Stimulated activated naive CD8-positive, alpha-beta T cell treated with anti-CD3 and anti-CD28 coated beads, Interleukin-15, Interleukin-2, amounts not matched to agents 100 ng/mL and 50 ng/mL, for 24 hours (primary cell): ENCODE measurements around the gene GNAQ.

Source experiments
- H3K27ac Mint-ChIP-seq: one replicate; pipeline ENCODE4 v1.8.0; 2021; ENCODE audit warnings: mild to moderate bottlenecking, mixed read lengths
- H3K27me3 Mint-ChIP-seq: one replicate; pipeline ENCODE4 v1.8.0; 2021; ENCODE audit warnings: mixed read lengths
- H3K36me3 Mint-ChIP-seq: one replicate; pipeline ENCODE4 v1.8.0; 2021; ENCODE audit warnings: low read depth, mixed read lengths
- H3K4me1 Mint-ChIP-seq: one replicate; pipeline ENCODE4 v1.8.0; 2021; ENCODE audit warnings: low read depth, mixed read lengths
- H3K4me3 Mint-ChIP-seq: one replicate; pipeline ENCODE4 v1.8.0; 2021; ENCODE audit warnings: mild to moderate bottlenecking, mixed read lengths
- H3K9me3 Mint-ChIP-seq: one replicate; pipeline ENCODE4 v1.8.0; 2021; ENCODE audit warnings: mixed read lengths

Gene GNAQ

DNA sequence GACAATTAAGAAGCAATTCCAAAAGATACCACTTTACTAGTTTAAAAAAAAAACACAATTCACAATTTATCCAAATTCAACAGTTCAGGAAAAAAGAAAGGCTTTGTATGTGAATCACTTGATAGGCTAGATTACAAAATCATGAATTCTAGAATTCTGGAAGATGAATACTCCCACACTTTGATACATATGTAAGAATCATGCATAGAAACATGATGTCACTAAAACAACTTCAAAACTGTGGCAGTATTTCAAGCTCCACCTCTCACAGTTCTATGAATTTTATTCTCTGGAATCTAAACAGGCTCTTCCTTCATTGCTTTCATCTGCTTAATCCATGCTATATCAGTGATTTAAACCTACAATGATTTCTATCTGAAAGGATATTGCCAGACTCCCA, 51.0 kb downstream of the GNAQ start:
- Mint-ChIP-seq H3K4me3 (no peak overlapping the region), H3K27ac (no peak overlapping the region), H3K36me3 (no peaks in the 10 kb centered on the region), H3K9me3 (no peaks in the 10 kb centered on the region), H3K4me1 (peaks cover 74% of the 10 kb centered on the region), H3K27me3 (no peaks in the 10 kb centered on the region)

- no peaks in the 10 kb centered on the region for H3K9me3 Mint-ChIP-seq
- peak overlapping the region; percentile 43 for H3K4me3 Mint-ChIP-seq
- no peaks in the 10 kb centered on the region for H3K36me3 Mint-ChIP-seq
- H3K4me1 Mint-ChIP-seq = peaks cover 69% of the 10 kb centered on the region
- peak overlapping the region; percentile 90 for H3K27ac Mint-ChIP-seq
- no peaks in the 10 kb centered on the region for H3K27me3 Mint-ChIP-seq
Measured at GRCh38 chr9:77978086-77978781, 53.4 kb downstream of the GNAQ start.

DNA sequence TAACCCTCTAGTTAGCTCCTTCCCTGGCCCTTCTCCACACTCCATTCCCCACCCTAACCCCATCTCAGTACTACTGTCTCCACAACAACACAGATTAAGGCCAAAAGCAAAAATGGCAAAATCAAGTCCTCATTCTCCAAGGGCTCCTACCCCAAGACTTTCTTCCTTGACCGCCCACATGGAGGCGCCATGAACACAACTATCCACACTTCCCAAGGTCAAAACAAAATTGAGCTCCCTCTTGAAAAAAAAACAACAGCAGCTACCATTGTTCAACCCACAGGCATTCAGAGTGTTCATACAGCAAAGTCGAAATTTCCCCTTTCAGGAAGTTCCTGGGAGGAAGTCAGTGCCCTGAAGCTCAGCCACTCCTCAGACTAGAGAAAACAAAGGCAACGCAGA, 54.4 kb downstream of the GNAQ start:
- peak overlapping the region; percentile 90 for H3K27ac Mint-ChIP-seq
- H3K4me3 Mint-ChIP-seq = no peak overlapping the region
- H3K36me3 Mint-ChIP-seq = no peaks in the 10 kb centered on the region
- H3K9me3 Mint-ChIP-seq = no peaks in the 10 kb centered on the region
- no peaks in the 10 kb centered on the region for H3K27me3 Mint-ChIP-seq
- H3K4me1 Mint-ChIP-seq = peaks cover 60% of the 10 kb centered on the region

GRCh38 chr9:77975806-77976205, 55.8 kb downstream of the GNAQ start:
- Mint-ChIP-seq H3K4me3 (no peak overlapping the region), H3K4me1 (peaks cover 46% of the 10 kb centered on the region), H3K27ac (no peak overlapping the region), H3K9me3 (no peaks in the 10 kb centered on the region), H3K27me3 (no peaks in the 10 kb centered on the region), H3K36me3 (peaks cover 11% of the 10 kb centered on the region)

- Mint-ChIP-seq H3K4me1 (peaks cover 38% of the 10 kb centered on the region), H3K36me3 (peaks cover 12% of the 10 kb centered on the region), H3K27ac (no peak overlapping the region), H3K4me3 (no peak overlapping the region), H3K9me3 (no peaks in the 10 kb centered on the region), H3K27me3 (no peaks in the 10 kb centered on the region)
Measured at GRCh38 chr9:77975036-77975435, 56.6 kb downstream of the GNAQ start.

GRCh38 chr9:77974434-77974833, 57.2 kb downstream of the GNAQ start:
- peaks cover 32% of the 10 kb centered on the region for H3K4me1 Mint-ChIP-seq
- no peak overlapping the region for H3K27ac Mint-ChIP-seq
- H3K27me3 Mint-ChIP-seq = no peaks in the 10 kb centered on the region
- H3K9me3 Mint-ChIP-seq = no peaks in the 10 kb centered on the region
- peaks cover 12% of the 10 kb centered on the region for H3K36me3 Mint-ChIP-seq
- no peak overlapping the region for H3K4me3 Mint-ChIP-seq

DNA sequence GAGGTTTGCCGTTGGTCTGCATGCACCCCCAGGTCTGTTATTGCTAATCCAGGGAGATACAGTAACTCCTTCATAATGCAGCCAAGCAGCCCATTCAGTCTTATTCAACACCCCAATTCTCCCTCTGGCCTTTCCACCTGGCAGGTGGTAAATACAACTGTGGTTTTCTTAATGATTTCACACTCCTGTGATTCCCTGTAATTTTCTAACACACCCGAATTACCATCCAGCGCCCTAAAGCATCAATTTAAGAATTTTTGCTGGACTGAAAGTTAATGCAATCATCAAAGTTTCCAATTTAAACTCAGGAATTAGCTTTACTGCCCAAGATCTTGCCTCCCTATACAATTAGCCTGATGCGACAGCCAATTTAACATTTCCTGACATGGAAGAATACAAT, 62.5 kb downstream of the GNAQ start:
- Mint-ChIP-seq H3K27ac (no peak overlapping the region), H3K27me3 (no peaks in the 10 kb centered on the region), H3K36me3 (peaks cover 14% of the 10 kb centered on the region), H3K4me3 (no peak overlapping the region), H3K4me1 (peaks cover 37% of the 10 kb centered on the region), H3K9me3 (no peaks in the 10 kb centered on the region)

DNA sequence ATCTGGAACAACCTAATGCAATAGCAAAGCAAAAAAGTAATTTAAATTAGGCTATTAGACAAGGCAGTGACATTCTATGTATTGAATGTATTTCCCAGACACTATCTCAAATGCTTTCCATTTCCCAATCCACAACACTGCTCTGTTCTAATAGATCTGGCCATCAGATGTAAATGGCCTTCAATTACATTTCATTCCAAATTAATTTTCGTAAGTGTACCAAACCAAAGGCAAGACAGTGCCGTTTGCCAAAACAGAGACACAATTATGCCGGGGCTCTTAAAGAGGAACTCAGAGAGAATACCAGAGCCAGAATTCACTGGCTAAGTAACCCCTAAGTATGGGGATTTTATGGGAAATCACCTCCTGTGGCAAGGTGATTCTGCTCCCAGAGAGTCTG, 63.1 kb downstream of the GNAQ start:
- H3K27ac Mint-ChIP-seq = no peak overlapping the region
- no peak overlapping the region for H3K4me3 Mint-ChIP-seq
- no peaks in the 10 kb centered on the region for H3K9me3 Mint-ChIP-seq
- peaks cover 14% of the 10 kb centered on the region for H3K36me3 Mint-ChIP-seq
- no peaks in the 10 kb centered on the region for H3K27me3 Mint-ChIP-seq
- peaks cover 38% of the 10 kb centered on the region for H3K4me1 Mint-ChIP-seq

DNA sequence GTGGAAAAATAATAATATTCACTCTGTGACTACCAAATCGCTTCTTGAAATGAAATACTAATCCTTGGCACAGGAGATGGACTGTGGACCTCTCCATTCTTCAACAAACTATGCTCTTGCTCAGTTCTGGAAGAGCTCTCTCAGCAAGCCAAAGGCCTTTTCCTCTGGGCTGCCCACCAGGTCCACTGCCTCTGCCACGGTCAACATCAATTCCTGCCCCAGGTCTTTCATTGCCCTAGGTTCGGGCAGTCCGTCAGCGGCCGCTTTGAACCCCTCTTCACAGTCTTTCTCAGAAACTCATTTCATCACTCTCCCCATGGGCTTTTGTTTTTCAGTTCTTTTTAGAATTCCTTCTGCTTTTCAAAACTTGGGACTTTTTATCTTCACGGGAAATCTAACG, 64.9 kb downstream of the GNAQ start:
- peaks cover 49% of the 10 kb centered on the region for H3K4me1 Mint-ChIP-seq
- H3K27me3 Mint-ChIP-seq = no peaks in the 10 kb centered on the region
- H3K36me3 Mint-ChIP-seq = peaks cover 12% of the 10 kb centered on the region
- no peak overlapping the region for H3K27ac Mint-ChIP-seq
- no peaks in the 10 kb centered on the region for H3K9me3 Mint-ChIP-seq
- no peak overlapping the region for H3K4me3 Mint-ChIP-seq

DNA sequence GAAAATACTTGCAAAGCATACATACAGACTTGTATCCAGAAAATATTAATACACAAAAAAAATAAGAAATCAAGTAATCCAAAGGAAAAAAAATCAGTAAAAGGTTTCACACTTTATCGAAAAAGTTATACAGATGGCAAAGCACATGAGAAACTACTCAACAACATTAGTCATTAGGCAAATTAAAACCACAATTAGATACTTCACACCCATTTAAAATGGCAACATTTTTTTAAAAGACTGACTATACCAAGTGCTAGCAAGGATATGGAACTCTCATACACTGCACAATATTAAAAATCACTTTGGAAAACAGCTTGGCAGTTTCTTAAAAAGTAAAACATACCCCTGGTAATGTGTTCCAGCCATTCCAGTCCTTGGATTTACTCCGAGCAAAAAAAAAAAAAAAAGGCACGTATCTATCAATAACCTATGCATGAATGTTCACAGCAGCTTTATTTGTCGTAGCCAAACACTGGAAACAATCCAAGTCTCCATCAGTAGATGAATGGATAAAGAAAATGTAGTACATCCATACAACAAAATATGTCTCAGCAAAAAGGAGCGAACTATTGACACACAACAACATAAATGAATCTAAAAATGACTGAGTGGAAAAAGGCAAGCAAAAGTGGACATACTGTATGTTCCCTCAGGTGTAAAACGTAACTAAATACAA, 66.0 kb downstream of the GNAQ start:
- peaks cover 3% of the 10 kb centered on the region for H3K36me3 Mint-ChIP-seq
- no peak overlapping the region for H3K4me3 Mint-ChIP-seq
- H3K4me1 Mint-ChIP-seq = peaks cover 54% of the 10 kb centered on the region

GRCh38 chr9:77964258-77964657, 67.4 kb downstream of the GNAQ start:
- peaks cover 7% of the 10 kb centered on the region for H3K36me3 Mint-ChIP-seq
- H3K9me3 Mint-ChIP-seq = no peaks in the 10 kb centered on the region
- no peak overlapping the region for H3K27ac Mint-ChIP-seq
- H3K4me3 Mint-ChIP-seq = no peak overlapping the region
- peaks cover 53% of the 10 kb centered on the region for H3K4me1 Mint-ChIP-seq
- no peaks in the 10 kb centered on the region for H3K27me3 Mint-ChIP-seq

More for the DNA sequence above, 66.0 kb downstream of the GNAQ start:
- Mint-ChIP-seq H3K9me3 (no peaks in the 10 kb centered on the region), H3K27me3 (no peaks in the 10 kb centered on the region), H3K27ac (no peak overlapping the region)

GRCh38 chr9:77961541-77961940, 70.1 kb downstream of the GNAQ start:
- H3K4me1 Mint-ChIP-seq = peaks cover 61% of the 10 kb centered on the region
- peaks cover 4% of the 10 kb centered on the region for H3K36me3 Mint-ChIP-seq
- H3K4me3 Mint-ChIP-seq = no peak overlapping the region
- H3K27me3 Mint-ChIP-seq = no peaks in the 10 kb centered on the region
- no peaks in the 10 kb centered on the region for H3K9me3 Mint-ChIP-seq
- no peak overlapping the region for H3K27ac Mint-ChIP-seq

- Mint-ChIP-seq H3K4me1 (peaks cover 55% of the 10 kb centered on the region), H3K27me3 (no peaks in the 10 kb centered on the region), H3K9me3 (no peaks in the 10 kb centered on the region), H3K4me3 (no peak overlapping the region), H3K27ac (no peak overlapping the region), H3K36me3 (peaks cover 4% of the 10 kb centered on the region)
Measured at GRCh38 chr9:77960356-77961153, 71.1 kb downstream of the GNAQ start.

DNA sequence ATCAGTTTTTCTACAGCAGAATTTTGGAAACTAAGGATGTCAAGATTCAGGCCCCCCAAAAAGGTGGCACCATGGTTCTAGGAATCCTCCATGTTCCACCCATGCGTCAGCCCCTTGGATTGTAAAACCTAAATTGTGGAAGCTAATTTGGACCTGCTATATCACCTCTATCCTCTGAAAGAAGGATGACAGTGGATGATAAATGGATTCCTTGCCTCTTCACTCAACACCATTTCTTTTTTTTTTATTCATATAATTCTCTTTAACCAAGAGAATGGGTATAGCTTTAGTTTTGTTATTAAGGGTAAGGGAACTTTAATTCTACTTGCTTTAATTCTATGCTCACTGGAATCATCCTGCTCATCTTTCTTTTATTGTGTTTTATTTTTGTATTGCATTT, 71.8 kb downstream of the GNAQ start:
- Mint-ChIP-seq H3K4me1 (peaks cover 51% of the 10 kb centered on the region), H3K36me3 (peaks cover 4% of the 10 kb centered on the region)

GRCh38 chr9:77957652-77958051, 74.0 kb downstream of the GNAQ start:
- Mint-ChIP-seq H3K27ac (no peak overlapping the region), H3K36me3 (peaks cover 4% of the 10 kb centered on the region), H3K27me3 (no peaks in the 10 kb centered on the region), H3K4me3 (no peak overlapping the region), H3K9me3 (no peaks in the 10 kb centered on the region), H3K4me1 (peaks cover 44% of the 10 kb centered on the region)

More for the DNA sequence above, 71.8 kb downstream of the GNAQ start:
- no peak overlapping the region for H3K4me3 Mint-ChIP-seq
- H3K27ac Mint-ChIP-seq = no peak overlapping the region
- no peaks in the 10 kb centered on the region for H3K27me3 Mint-ChIP-seq
- no peaks in the 10 kb centered on the region for H3K9me3 Mint-ChIP-seq
